GM23248 (cell line): ENCODE results near the gene USP12.

Source experiments
- EZH2 ChIP-seq: fragments of 200-600 bp; sonication (generic); IDR thresholded peaks from 2 replicates; pipeline ENCODE4 v1.6.1; 2018; ENCODE audit warnings: antibody characterized with exemption, mild to moderate bottlenecking; ENCODE audit not compliant: insufficient read depth, poor library complexity, severe bottlenecking
- EZH2phosphoT487 ChIP-seq: fragments of 200-600 bp; sonication (generic); IDR thresholded peaks from 2 replicates; pipeline ENCODE4 v1.6.1; 2018; ENCODE audit warnings: antibody characterized with exemption, moderate library complexity, mild to moderate bottlenecking, low read depth; ENCODE audit not compliant: insufficient read depth

DNA sequence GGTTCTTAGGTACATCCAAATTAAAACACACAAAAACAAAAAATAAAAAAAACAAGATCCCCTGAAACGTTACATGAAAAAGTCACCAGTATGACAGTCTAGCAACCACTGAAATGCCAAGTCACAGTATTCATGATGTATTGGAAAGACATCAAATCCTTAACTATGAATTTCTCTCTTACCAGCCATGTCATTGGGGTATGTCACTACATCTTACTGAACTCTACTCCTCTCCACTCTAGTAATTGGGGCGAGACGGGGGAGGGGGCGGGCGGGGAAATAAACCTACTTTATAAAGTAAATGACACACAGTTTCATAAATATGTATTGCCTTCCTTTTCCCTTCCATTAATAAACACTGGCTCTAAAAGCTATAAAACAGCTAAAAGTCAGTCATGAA lies 65.5 kb downstream of the USP12 start:
- TF ChIP-seq EZH2phosphoT487 (no peak), EZH2 (no peak)
